Dendritic cell treated with granulocyte-macrophage colony-stimulating factor and Interleukin-4, amounts not matched to agents 40 ng/mL and 50 ng/mL, for 4 days (primary cell): ENCODE data around the gene GRB14.
"Not testable (repeated sequence)": the region's sequence is repeated elsewhere in the genome, so short reads cannot be mapped to it uniquely, and the experiment has no call there.

ENCODE experiments used
- H3K27ac Mint-ChIP-seq: one replicate; pipeline ENCODE4 v1.8.0; 2022; ENCODE audit warnings: mild to moderate bottlenecking, mixed read lengths
- H3K27me3 Mint-ChIP-seq: one replicate; pipeline ENCODE4 v1.8.0; 2022; ENCODE audit warnings: mild to moderate bottlenecking, mixed read lengths
- H3K36me3 Mint-ChIP-seq: one replicate; pipeline ENCODE4 v1.8.0; 2022; ENCODE audit warnings: low read depth, mixed read lengths
- H3K4me1 Mint-ChIP-seq: one replicate; pipeline ENCODE4 v1.8.0; 2022; ENCODE audit warnings: low read depth, mixed read lengths
- H3K4me3 Mint-ChIP-seq: one replicate; pipeline ENCODE4 v1.8.0; 2022; ENCODE audit warnings: mild to moderate bottlenecking, moderate library complexity, mixed read lengths
- H3K9me3 Mint-ChIP-seq: one replicate; pipeline ENCODE4 v1.8.0; 2022; ENCODE audit warnings: mixed read lengths
- intact Hi-C: fragments of 100-400 bp; cut with micrococcal nuclease; formaldehyde crosslinking; loops from one replicate; pipeline ENCODE4 v1.15.0; 2022

GRB14 gene

GRCh38 chr2:164473021-164473420 is 148.3 kb downstream of the GRB14 start:
- H3K27ac Mint-ChIP-seq = no peak overlapping the region
- intact Hi-C loops = no loop called here
- H3K36me3 Mint-ChIP-seq = no peaks in the 10 kb centered on the region
- no peak overlapping the region for H3K4me3 Mint-ChIP-seq
- H3K9me3 Mint-ChIP-seq = no peaks in the 10 kb centered on the region
- H3K4me1 Mint-ChIP-seq = no peaks in the 10 kb centered on the region
- no peaks in the 10 kb centered on the region for H3K27me3 Mint-ChIP-seq

GRCh38 chr2:164465047-164465446 is 156.2 kb downstream of the GRB14 start:
- H3K27me3 Mint-ChIP-seq, H3K4me3 Mint-ChIP-seq, H3K27ac Mint-ChIP-seq, H3K36me3 Mint-ChIP-seq, intact Hi-C loops, H3K4me1 Mint-ChIP-seq: not testable (repeated sequence)
- peaks cover 10% of the 10 kb centered on the region for H3K9me3 Mint-ChIP-seq

DNA sequence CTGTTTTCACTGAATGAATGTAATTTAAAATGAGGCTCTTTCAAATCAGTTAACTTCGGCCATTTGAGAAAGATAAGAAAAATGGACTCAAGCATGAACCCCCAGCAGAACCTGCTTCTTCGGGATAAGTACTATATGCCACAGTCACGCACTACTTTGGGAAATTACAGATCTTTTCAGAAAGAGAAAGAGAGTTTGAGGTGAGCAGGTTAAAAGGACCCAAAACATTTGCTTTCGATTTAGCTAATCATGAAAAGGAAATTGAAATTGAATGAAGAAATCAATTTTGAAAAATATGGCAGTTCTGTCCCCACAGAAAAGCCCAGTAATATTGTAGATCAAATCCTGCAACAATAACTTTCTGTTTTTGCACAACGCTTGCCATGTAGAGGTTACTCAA is 156.9 kb downstream of the GRB14 start:
- no peaks in the 10 kb centered on the region for H3K27me3 Mint-ChIP-seq
- no peak overlapping the region for H3K4me3 Mint-ChIP-seq
- intact Hi-C loops = no loop called here

GRCh38 chr2:164458792-164459191 is 162.5 kb downstream of the GRB14 start:
- Mint-ChIP-seq H3K9me3 (peaks cover 19% of the 10 kb centered on the region), H3K27ac (no peak overlapping the region), H3K4me3 (no peak overlapping the region), H3K4me1 (no peaks in the 10 kb centered on the region), H3K36me3 (no peaks in the 10 kb centered on the region), H3K27me3 (no peaks in the 10 kb centered on the region)
- intact Hi-C loops = no loop called here

More for the DNA sequence above, 156.9 kb downstream of the GRB14 start:
- H3K9me3 Mint-ChIP-seq = peaks cover 17% of the 10 kb centered on the region
- no peak overlapping the region for H3K27ac Mint-ChIP-seq
- H3K4me1 Mint-ChIP-seq = no peaks in the 10 kb centered on the region
- no peaks in the 10 kb centered on the region for H3K36me3 Mint-ChIP-seq

DNA sequence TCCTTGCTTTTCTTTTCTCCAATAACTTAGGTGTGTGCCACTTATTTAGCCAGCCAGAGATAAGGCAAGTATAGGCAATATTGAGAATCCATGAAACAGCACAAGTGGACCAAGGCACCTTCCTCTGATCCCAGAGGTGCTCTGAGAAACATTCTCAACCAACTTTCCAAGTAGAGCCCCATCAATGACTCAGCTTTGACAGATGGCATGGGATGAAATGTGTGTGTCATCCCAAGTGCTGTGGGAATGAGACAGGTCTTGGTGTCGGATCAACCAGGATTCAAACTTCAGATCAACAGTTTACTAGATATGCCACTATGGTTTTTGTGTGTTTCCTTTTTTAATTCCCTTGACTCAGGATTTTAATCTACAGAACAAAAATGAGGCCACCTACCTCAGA is 164.0 kb downstream of the GRB14 start:
- H3K4me3 Mint-ChIP-seq = no peak overlapping the region
- no peak overlapping the region for H3K27ac Mint-ChIP-seq

GRCh38 chr2:164456619-164457018 is 164.7 kb downstream of the GRB14 start:
- intact Hi-C loops = no loop called here
- Mint-ChIP-seq H3K27me3 (no peaks in the 10 kb centered on the region), H3K4me3 (no peak overlapping the region), H3K9me3 (peaks cover 19% of the 10 kb centered on the region), H3K4me1 (no peaks in the 10 kb centered on the region), H3K27ac (no peak overlapping the region), H3K36me3 (no peaks in the 10 kb centered on the region)

More for the DNA sequence above, 164.0 kb downstream of the GRB14 start:
- H3K27me3 Mint-ChIP-seq = no peaks in the 10 kb centered on the region
- no peaks in the 10 kb centered on the region for H3K36me3 Mint-ChIP-seq
- no peaks in the 10 kb centered on the region for H3K4me1 Mint-ChIP-seq
- intact Hi-C loops = no loop called here
- H3K9me3 Mint-ChIP-seq = peaks cover 19% of the 10 kb centered on the region

DNA sequence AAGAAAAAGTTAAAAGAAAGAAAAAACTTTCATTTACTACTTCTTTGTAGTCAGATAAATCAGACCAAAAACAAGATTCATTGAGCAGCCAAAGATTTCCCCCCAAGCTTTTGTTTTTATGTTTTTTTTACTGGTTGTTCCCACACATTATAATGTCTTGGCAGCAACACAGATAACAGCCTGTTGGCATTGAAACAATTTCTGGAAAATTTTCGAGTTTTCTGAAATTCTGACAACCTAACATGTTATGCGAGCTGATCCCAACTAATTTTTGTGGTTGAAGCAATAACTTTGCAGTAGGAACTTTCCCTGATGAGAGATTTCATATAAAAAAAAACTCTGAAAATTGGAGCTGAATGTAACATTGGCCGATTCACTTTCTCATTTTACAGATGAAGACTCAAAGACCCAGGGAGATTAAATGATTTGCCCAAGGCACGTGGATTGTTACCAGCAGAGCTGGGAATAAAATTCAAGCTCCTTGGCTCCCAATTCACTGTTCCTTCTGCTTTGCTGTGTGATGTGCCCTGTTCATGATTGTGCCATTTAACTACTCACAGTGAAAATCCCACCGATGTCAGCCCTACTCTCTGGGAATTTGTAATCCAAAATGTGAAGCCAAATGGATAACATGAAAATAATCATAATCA is 167.5 kb downstream of the GRB14 start:
- no peaks in the 10 kb centered on the region for H3K4me1 Mint-ChIP-seq

DNA sequence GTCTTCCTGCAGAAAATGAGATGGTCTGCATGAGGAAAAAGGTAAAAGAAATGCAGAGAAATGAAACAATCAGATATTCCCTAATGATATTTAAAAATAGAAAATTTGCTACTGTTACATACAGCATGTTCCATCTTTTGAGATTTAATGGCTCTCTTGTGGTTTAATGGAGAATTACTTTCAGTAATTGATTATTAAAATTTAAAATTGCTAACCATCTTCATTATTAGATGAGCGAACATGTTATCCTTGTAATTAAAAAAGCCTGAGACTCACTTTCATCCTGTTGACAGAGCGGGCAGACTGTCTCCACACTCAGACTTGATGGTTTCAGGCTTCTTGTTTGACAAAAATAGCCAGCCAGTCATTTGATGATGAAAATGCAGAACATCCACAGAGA is 171.0 kb downstream of the GRB14 start:
- Mint-ChIP-seq H3K9me3 (no peaks in the 10 kb centered on the region), H3K36me3 (no peaks in the 10 kb centered on the region), H3K4me3 (no peak overlapping the region), H3K27ac (no peak overlapping the region), H3K27me3 (no peaks in the 10 kb centered on the region), H3K4me1 (no peaks in the 10 kb centered on the region)
- intact Hi-C loops = no loop called here

More for the DNA sequence above, 167.5 kb downstream of the GRB14 start:
- H3K27me3 Mint-ChIP-seq = no peaks in the 10 kb centered on the region
- H3K9me3 Mint-ChIP-seq = no peaks in the 10 kb centered on the region
- no peak overlapping the region for H3K27ac Mint-ChIP-seq
- H3K36me3 Mint-ChIP-seq = no peaks in the 10 kb centered on the region
- intact Hi-C loops = no loop called here
- no peak overlapping the region for H3K4me3 Mint-ChIP-seq

DNA sequence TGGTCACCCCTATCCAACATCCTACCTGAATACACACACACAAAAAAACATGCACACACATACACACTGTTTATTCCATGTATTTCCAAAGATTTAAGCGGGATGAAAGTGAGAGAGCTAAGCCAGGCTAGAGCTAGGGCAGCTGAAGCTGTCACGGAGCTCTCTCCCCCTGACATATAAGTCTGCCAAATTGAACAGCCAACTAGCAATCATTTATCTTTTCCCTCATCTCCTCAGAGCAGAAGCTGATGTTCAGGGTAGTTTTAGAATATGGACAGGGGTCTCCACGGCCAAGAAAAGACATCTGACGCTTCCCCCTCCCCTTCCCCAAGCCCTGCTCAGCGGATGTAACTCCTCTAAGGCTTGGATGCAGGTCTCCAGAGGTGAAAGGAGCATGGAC is 171.6 kb downstream of the GRB14 start:
- intact Hi-C loops = no loop called here
- Mint-ChIP-seq H3K27ac (no peak overlapping the region), H3K9me3 (no peaks in the 10 kb centered on the region), H3K4me3 (no peak overlapping the region), H3K4me1 (no peaks in the 10 kb centered on the region), H3K27me3 (no peaks in the 10 kb centered on the region), H3K36me3 (no peaks in the 10 kb centered on the region)

- Mint-ChIP-seq H3K4me3 (no peak overlapping the region), H3K9me3 (no peaks in the 10 kb centered on the region), H3K27ac (no peak overlapping the region), H3K4me1 (no peaks in the 10 kb centered on the region), H3K27me3 (no peaks in the 10 kb centered on the region), H3K36me3 (no peaks in the 10 kb centered on the region)
- intact Hi-C loops = no loop called here
These were observed 173.6 kb downstream of the GRB14 start for GRCh38 chr2:164447660-164448059.
